SK-N-SH (cell line): Measurements from ENCODE around the gene SLAMF7. TPM values are rescaled to one million over a fixed set of nuclear protein-coding genes. Genes with fewer than 3 reads are reported as not detected.

Experiments used
- CTCF ChIA-PET: fragments of 300-600, 350-600 bp; formaldehyde crosslinking; extraction: SDS; loops from one replicate; lab custom pipeline; 2021; lab: Yijun Ruan, JAX
- POLR2A ChIA-PET: fragments of 350-600 bp; sonication (Branson Sonifier 250); formaldehyde crosslinking; extraction: SDS; loops from one replicate; lab custom pipeline; 2020; ENCODE audit warnings: antibody characterized with exemption, inconsistent platforms; lab: Yijun Ruan, JAX
- DNase-seq: peaks from one replicate; pipeline ENCODE4 v3.0.0; 2012
- H2AFZ ChIP-seq: fragments of 200-600 bp; sonication (generic); 2 replicates; pipeline ENCODE4 v1.8.1; 2016; ENCODE audit warnings: antibody characterized with exemption, mild to moderate bottlenecking, low read depth
- H3F3A ChIP-seq: fragments of 200-600 bp; sonication (generic); replicated peaks from 2 replicates; pipeline ENCODE3; 2016; ENCODE audit warnings: antibody characterized with exemption, mild to moderate bottlenecking; ENCODE audit not compliant: insufficient read depth
- H3K27ac ChIP-seq, 2 experiments: fragments of 200-500 bp in 1 of 2; fragments of 200-600 bp in 1 of 2; sonication (Bioruptor generic) in 1 of 2; sonication (generic), shearing (Covaris generic) in 1 of 2; 2 replicates each; pipeline versions ENCODE4 v1.5.1 to v1.6.1; 2014 to 2016; ENCODE audit warnings: low read depth in 2 of 2, inconsistent platforms in 1 of 2, low read length in 1 of 2, mild to moderate bottlenecking in 1 of 2, mixed read lengths in 1 of 2
- H3K27me3 ChIP-seq: fragments of 200-600 bp; sonication (generic), shearing (Covaris generic); 2 replicates; pipeline ENCODE4 v1.6.1; 2016; ENCODE audit warnings: mixed run types; ENCODE audit not compliant: insufficient read depth
- H3K36me3 ChIP-seq, 2 experiments: fragments of 200-500 bp in 1 of 2; fragments of 200-600 bp in 1 of 2; sonication (Bioruptor generic) in 1 of 2; sonication (generic) in 1 of 2; replicated peaks in 1 of 2; 2 replicates each; pipeline versions ENCODE3 to v1.5.1; 2014 to 2016; ENCODE audit warnings: low read length in 1 of 2, mild to moderate bottlenecking in 1 of 2; ENCODE audit not compliant: insufficient read depth in 2 of 2, control insufficient read depth in 1 of 2
- H3K4me1 ChIP-seq, 2 experiments: fragments of 200-500 bp in 1 of 2; fragments of 200-600 bp in 1 of 2; sonication (Bioruptor generic) in 1 of 2; sonication (generic), shearing (Covaris generic) in 1 of 2; 2 replicates each; pipeline versions ENCODE4 v1.5.1 to v1.6.1; 2014 to 2016; ENCODE audit warnings: low read depth in 1 of 2, low read length in 1 of 2, mixed run types in 1 of 2; ENCODE audit not compliant: insufficient read depth in 2 of 2, control insufficient read depth in 1 of 2
- H3K4me2 ChIP-seq: fragments of 200-600 bp; sonication (generic), shearing (Covaris generic); 2 replicates; pipeline ENCODE4 v1.6.1; 2017; ENCODE audit warnings: mixed run types
- H3K4me3 ChIP-seq, 2 experiments: fragments of 200-500 bp in 1 of 2; fragments of 200-600 bp in 1 of 2; sonication (Bioruptor generic) in 1 of 2; sonication (generic), shearing (Covaris generic) in 1 of 2; 2 replicates each; pipeline versions ENCODE4 v1.5.1 to v1.8.1; 2014 to 2016; ENCODE audit warnings: low read depth in 2 of 2, inconsistent platforms in 1 of 2, low read length in 1 of 2, mild to moderate bottlenecking in 1 of 2, mixed read lengths in 1 of 2, moderate library complexity in 1 of 2
- H3K79me2 ChIP-seq: fragments of 200-600 bp; sonication (generic); 2 replicates; pipeline ENCODE4 v1.8.1; 2017; ENCODE audit warnings: mild to moderate bottlenecking; ENCODE audit not compliant: insufficient read depth
- H3K9ac ChIP-seq: fragments of 200-600 bp; sonication (generic); 2 replicates; pipeline ENCODE4 v1.6.1; 2017; ENCODE audit warnings: mixed run types
- H3K9me2 ChIP-seq: fragments of 200-600 bp; sonication (generic); 2 replicates; pipeline ENCODE4 v1.6.1; 2017; ENCODE audit warnings: mixed run types
- H3K9me3 ChIP-seq: fragments of 200-600 bp; sonication (generic); 2 replicates; pipeline ENCODE4 v1.6.1; 2017; ENCODE audit warnings: mixed run types, mild to moderate bottlenecking, moderate library complexity
- H4K20me1 ChIP-seq: fragments of 200-600 bp; sonication (generic); 2 replicates; pipeline ENCODE4 v1.6.1; 2017; ENCODE audit warnings: mild to moderate bottlenecking, mixed run types; ENCODE audit not compliant: insufficient read depth
- CHD2 ChIP-seq: fragments of 150-350 bp; IDR thresholded peaks from 2 replicates; pipeline ENCODE4 v1.6.1; 2018; ENCODE audit warnings: low read length; ENCODE audit not compliant: partially characterized antibody
- ELF1 ChIP-seq: IDR thresholded peaks from 2 replicates; pipeline ENCODE4 v1.4.0; 2012
- EP300 ChIP-seq, 2 experiments: IDR thresholded peaks; 2 replicates each; pipeline versions ENCODE4 v1.4.0 to v1.6.1; 2012; ENCODE audit warnings: borderline replicate concordance in 1 of 2, low read depth in 1 of 2, low read length in 1 of 2
- EZH2phosphoT487 ChIP-seq: fragments of 200-600 bp; sonication (generic); IDR thresholded peaks from 2 replicates; pipeline ENCODE4 v1.6.1; 2017; ENCODE audit warnings: low read depth, mixed run types, mild to moderate bottlenecking, antibody characterized with exemption, moderate library complexity, borderline replicate concordance
- FOSL2 ChIP-seq: IDR thresholded peaks from 2 replicates; pipeline ENCODE4 v1.4.0; 2012; ENCODE audit warnings: low read depth, mild to moderate bottlenecking, moderate library complexity, borderline replicate concordance
- FOXJ3 ChIP-seq: sonication (generic); formaldehyde crosslinking; IDR thresholded peaks from 2 replicates; pipeline ENCODE4 v1.5.1; 2020; ENCODE audit warnings: mild to moderate bottlenecking, missing genetic modification reagents
- FOXM1 ChIP-seq: IDR thresholded peaks from 2 replicates; pipeline ENCODE4 v1.4.0; 2012; ENCODE audit warnings: low read depth, mild to moderate bottlenecking
- JUND ChIP-seq: IDR thresholded peaks from 2 replicates; pipeline ENCODE4 v1.4.0; 2012
- MAX ChIP-seq: IDR thresholded peaks from 2 replicates; pipeline ENCODE4 v1.4.0; 2012; ENCODE audit warnings: low read depth
- MEF2A ChIP-seq: IDR thresholded peaks from 2 replicates; pipeline ENCODE4 v1.4.0; 2012; ENCODE audit warnings: low read depth, borderline replicate concordance
- MXI1 ChIP-seq: IDR thresholded peaks from 2 replicates; pipeline ENCODE4 v1.6.1; 2012; ENCODE audit warnings: mild to moderate bottlenecking, low read depth, low read length, improper control_type of control experiment
- NFIC ChIP-seq: IDR thresholded peaks from 2 replicates; pipeline ENCODE4 v1.4.0; 2012; ENCODE audit warnings: borderline replicate concordance
- NRF1 ChIP-seq: IDR thresholded peaks from 2 replicates; pipeline ENCODE4 v1.6.1; 2012; ENCODE audit warnings: low read depth, mild to moderate bottlenecking, low read length
- RXRA ChIP-seq: IDR thresholded peaks from 2 replicates; pipeline ENCODE4 v1.4.0; 2012; ENCODE audit warnings: low read depth, mild to moderate bottlenecking, borderline replicate concordance
- SIN3A ChIP-seq: IDR thresholded peaks from 2 replicates; pipeline ENCODE4 v1.6.1; 2012; ENCODE audit warnings: low read depth, mild to moderate bottlenecking, low read length, moderate library complexity, borderline replicate concordance
- SMC3 ChIP-seq: IDR thresholded peaks from 2 replicates; pipeline ENCODE4 v1.6.1; 2012; ENCODE audit warnings: low read depth, low read length, improper control_type of control experiment
- TEAD4 ChIP-seq: IDR thresholded peaks from 2 replicates; pipeline ENCODE4 v1.4.0; 2012; ENCODE audit warnings: mild to moderate bottlenecking, borderline replicate concordance; ENCODE audit not compliant: insufficient read depth
- USF1 ChIP-seq: IDR thresholded peaks from 2 replicates; pipeline ENCODE4 v1.4.0; 2012; ENCODE audit warnings: low read depth, borderline replicate concordance
- YY1 ChIP-seq: IDR thresholded peaks from 2 replicates; pipeline ENCODE4 v1.4.0; 2012; ENCODE audit warnings: low read depth, mild to moderate bottlenecking
- ZBTB33 ChIP-seq: IDR thresholded peaks from 2 replicates; pipeline ENCODE4 v1.4.0; 2012; ENCODE audit warnings: low read depth, borderline replicate concordance
- WGBS: methylation state at CpG from one replicate; pipeline ENCODE4 v1.1.6; 2017; ENCODE audit warnings: low lambda C conversion rate; 5-methylcytosine and 5-hydroxymethylcytosine counted together
- polyA plus RNA-seq, 3 experiments: library from polyadenylated mRNA; depleted of rRNA; stranded (reverse); fragments of >200 nt; gene quantifications; 2 replicates each; pipeline ENCODE4 v1.2.3, GENCODE V29; 2012

Gene SLAMF7
- polyA plus RNA-seq, 1 of the 3 experiments (the other 2 are of a cell fraction) = not detected

- no peak for TF ChIP-seq RXRA
- no peak for TF ChIP-seq FOXJ3 (CRISPR knock-in tag)
- TF ChIP-seq YY1 = no peak
- no peak for TF ChIP-seq USF1
- TF ChIP-seq TEAD4 = no peak
- TF ChIP-seq EP300 (IDR thresholded peaks at IDR 0.05; ENCODE audit: borderline replicate concordance in 1 of 2, low read depth in 1 of 2, low read length in 1 of 2) = no peak
- TF ChIP-seq ZBTB33 = no peak
- TF ChIP-seq FOXM1 = no peak
Measured at GRCh38 chr1:160800142-160800541, 61.1 kb downstream of the SLAMF7 start (continued).

DNA sequence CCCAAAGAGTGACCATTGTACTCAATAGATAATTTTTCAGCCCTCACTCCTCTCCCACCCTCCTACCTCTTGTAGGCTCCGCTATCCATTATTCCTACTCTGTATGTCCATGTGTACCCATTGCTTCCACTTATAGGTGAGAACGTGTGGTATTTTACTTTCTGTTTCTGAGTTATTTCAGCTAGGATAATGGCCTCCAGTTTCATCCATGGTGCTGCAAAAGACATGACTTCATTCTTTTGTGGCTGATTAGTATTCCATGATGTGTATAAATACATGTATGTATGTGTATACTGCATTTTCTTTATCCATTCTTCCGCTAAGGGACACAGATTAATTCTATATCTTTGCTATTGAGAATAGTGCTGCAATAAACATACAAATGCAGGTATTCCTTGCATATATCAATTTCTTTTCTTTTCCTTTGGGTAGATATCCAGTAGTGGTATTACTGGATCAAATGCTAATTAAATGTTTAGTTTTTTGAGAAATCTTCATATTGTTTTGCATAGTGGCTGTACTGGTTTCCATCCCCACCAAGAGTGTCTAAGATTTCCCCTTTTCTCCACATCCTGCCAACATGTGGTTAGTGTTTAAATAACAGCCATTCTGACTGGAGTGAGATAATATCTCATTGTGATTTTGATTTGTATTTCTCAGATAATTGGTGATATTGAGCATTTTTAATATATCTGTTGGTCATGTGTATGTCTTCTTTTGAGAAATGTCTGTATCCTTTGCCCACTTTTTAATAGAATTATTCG, 61.8 kb downstream of the SLAMF7 start:
- Histone ChIP-seq H3K9me3 (no peaks in the 10 kb centered on the region), H3K4me3 (no peak overlapping the region), H3K4me2 (no peak overlapping the region), H3K27ac (no peak overlapping the region), H2AFZ (no peak overlapping the region), H3K79me2 (no peaks in the 10 kb centered on the region), H3K36me3 (no peaks in the 10 kb centered on the region), H3F3A (no peaks in the 10 kb centered on the region), H3K9ac (no peak overlapping the region), H3K4me1 (no peaks in the 10 kb centered on the region), H3K27me3 (no peaks in the 10 kb centered on the region; the same call in 1 of the 2 replicates), H3K9me2 (no peaks in the 10 kb centered on the region; the same call in 1 of the 2 replicates), H4K20me1 (no peaks in the 10 kb centered on the region)
- 3% methylated on average over 4 of the region's 4 CpGs for WGBS
- CTCF ChIA-PET = no interaction called here
- POLR2A ChIA-PET = no interaction called here
- TF ChIP-seq FOSL2 = no peak
- no peak for TF ChIP-seq JUND
- no peak for TF ChIP-seq NFIC
- TF ChIP-seq MXI1 = no peak
- no peak for TF ChIP-seq EP300 (IDR thresholded peaks at IDR 0.05; ENCODE audit: borderline replicate concordance in 1 of 2, low read depth in 1 of 2, low read length in 1 of 2)
- no peak for TF ChIP-seq ELF1
- no peak for TF ChIP-seq CHD2
- no peak for TF ChIP-seq FOXJ3 (CRISPR knock-in tag)
- TF ChIP-seq EZH2phosphoT487 = no peak
- TF ChIP-seq RXRA = no peak
- TF ChIP-seq NRF1 = no peak
- TF ChIP-seq USF1 = no peak
- TF ChIP-seq SMC3 = no peak
- TF ChIP-seq ZBTB33 = no peak
- TF ChIP-seq MEF2A = no peak
- TF ChIP-seq TEAD4 = no peak
- no peak for TF ChIP-seq MAX
- no peak for TF ChIP-seq YY1
- no peak for TF ChIP-seq SIN3A
- DNase-seq = no peak
